Posterior vena cava (tissue), 2 donors: Measurements from ENCODE around the gene SMARCC1. TPM values are rescaled to one million over a fixed set of nuclear protein-coding genes. Genes with fewer than 3 reads are reported as not detected.

Experiments
- DNase-seq: peaks from one replicate; pipeline ENCODE4 v3.0.0-alpha.2; 2020; ENCODE audit warnings: low spot score
- intact Hi-C, 2 donors: fragments of 100-400 bp; cut with DNase I; formaldehyde crosslinking; loops; one replicate each; pipeline versions ENCODE4 v1.14.1 to v1.14.2; 2022 to 2023
- total RNA-seq, 2 donors: library from RNA; stranded (reverse); fragmentation: NEBNext Ultra II Directional; extraction: Animal tissue kit (Norgen Biotek cat#: 25700); gene quantifications; one replicate each; pipeline ENCODE4 v1.2.1, GENCODE V29; 2021
- donor health status: DM: yes; HTN: yes; CAD: no.
- donor health status: DM: yes; HTN: yes; CAD: no.

SMARCC1 gene
- total RNA-seq, 2 donors from 2014 or later = 53.4 to 84.8 TPM

GRCh38 chr3:47658444-47658843, 123.2 kb downstream of the SMARCC1 start:
- intact Hi-C loops = no loop called here
- no peak for DNase-seq

GRCh38 chr3:47652142-47652541, 129.6 kb downstream of the SMARCC1 start:
- no peak for DNase-seq
- intact Hi-C loops = no loop called here

- intact Hi-C loops = no loop called here
Measured at GRCh38 chr3:47650294-47650693, 131.4 kb downstream of the SMARCC1 start.

GRCh38 chr3:47647550-47647949, 134.1 kb downstream of the SMARCC1 start:
- no peak for DNase-seq
- intact Hi-C loops = no loop called here

More at GRCh38 chr3:47650294-47650693, 131.4 kb downstream of the SMARCC1 start:
- no peak for DNase-seq

GRCh38 chr3:47646362-47646761, 135.3 kb downstream of the SMARCC1 start:
- intact Hi-C loops = no loop called here
- no peak for DNase-seq

- intact Hi-C loops = no loop called here
- no peak for DNase-seq
Measured at GRCh38 chr3:47645551-47645950, 136.1 kb downstream of the SMARCC1 start.

GRCh38 chr3:47643092-47643491, 138.6 kb downstream of the SMARCC1 start:
- intact Hi-C loops = no loop called here
- DNase-seq = no peak

- intact Hi-C loops = no loop called here
- no peak for DNase-seq
Measured at GRCh38 chr3:47641739-47642138, 140.0 kb downstream of the SMARCC1 start.

- no peak for DNase-seq
- intact Hi-C loops = no loop called here
Measured at GRCh38 chr3:47636921-47637320, 144.8 kb downstream of the SMARCC1 start.

GRCh38 chr3:47636225-47636624, 145.5 kb downstream of the SMARCC1 start:
- intact Hi-C loops = no loop called here
- no peak for DNase-seq

GRCh38 chr3:47635536-47635935, 146.2 kb downstream of the SMARCC1 start:
- no peak for DNase-seq
- intact Hi-C loops = loop anchor here in 1 of 2 donors (1.0 kb wide), 1 partner anchor 33 kb away; no protein-coding TSS in a partner anchor

GRCh38 chr3:47634996-47635395, 146.7 kb downstream of the SMARCC1 start:
- DNase-seq = no peak
- intact Hi-C loops = loop anchor here in 1 of 2 donors (1.0 kb wide), 1 partner anchor 33 kb away; no protein-coding TSS in a partner anchor

GRCh38 chr3:47630810-47631209, 150.9 kb downstream of the SMARCC1 start:
- no peak for DNase-seq
- intact Hi-C loops = no loop called here

- intact Hi-C loops = no loop called here
- no peak for DNase-seq
Measured at GRCh38 chr3:47629770-47630169, 151.9 kb downstream of the SMARCC1 start.

- DNase-seq = no peak
- intact Hi-C loops = no loop called here
Measured at GRCh38 chr3:47628426-47628825, 153.3 kb downstream of the SMARCC1 start.

GRCh38 chr3:47622671-47623461, 158.8 kb downstream of the SMARCC1 start:
- DNase-seq = no peak
- intact Hi-C loops = no loop called here

- no peak for DNase-seq
- intact Hi-C loops = no loop called here
Measured at GRCh38 chr3:47617086-47618010, 164.3 kb downstream of the SMARCC1 start.

GRCh38 chr3:47614788-47615187, 166.9 kb downstream of the SMARCC1 start:
- intact Hi-C loops = no loop called here
- DNase-seq = no peak

GRCh38 chr3:47613722-47614121, 168.0 kb downstream of the SMARCC1 start:
- no peak for DNase-seq
- intact Hi-C loops = no loop called here

- no peak for DNase-seq
- intact Hi-C loops = no loop called here
Measured at GRCh38 chr3:47612879-47613278, 168.8 kb downstream of the SMARCC1 start.
